Natural killer cell (primary cell): ENCODE measurements around the gene CDKAL1. TPM values are rescaled to one million over a fixed set of nuclear protein-coding genes. Genes with fewer than 3 reads are reported as not detected.

Source experiments
- ATAC-seq, 3 donors: fragments of 150-1000 bp in 2 of 3; fragments of 200-7000 bp in 1 of 3; cut with Tn5 transposase; 1 replicate in 1 of 3; 2 replicates in 2 of 3; pipeline ENCODE4 v1.10.0; 2021; ENCODE audit warnings: mild to moderate bottlenecking in 2 of 3, moderate library complexity in 2 of 3
- DNase-seq, 2 donors: peaks; one replicate each; pipeline versions ENCODE4 v3.0.0 to v3.0.0-alpha.2; 2013 to 2021; ENCODE audit warnings: mixed read lengths in 1 of 2
- H3K27ac ChIP-seq: one replicate; pipeline ENCODE4 v1.5.1; 2013; ENCODE audit warnings: mild to moderate bottlenecking, low read length
- H3K27me3 ChIP-seq: one replicate; pipeline ENCODE4 v1.6.1; 2013; ENCODE audit warnings: low read length; ENCODE audit not compliant: control insufficient read depth, insufficient read depth
- H3K36me3 ChIP-seq: one replicate; pipeline ENCODE4 v1.6.1; 2013; ENCODE audit warnings: low read length; ENCODE audit not compliant: control insufficient read depth, insufficient read depth
- H3K4me1 ChIP-seq: one replicate; pipeline ENCODE4 v1.6.1; 2013; ENCODE audit warnings: low read length; ENCODE audit not compliant: control insufficient read depth, insufficient read depth
- H3K4me3 ChIP-seq: one replicate; pipeline ENCODE4 v1.5.1; 2013; ENCODE audit warnings: low read length
- H3K9me3 ChIP-seq: one replicate; pipeline ENCODE4 v1.6.1; 2013; ENCODE audit warnings: low read length; ENCODE audit not compliant: control insufficient read depth, insufficient read depth
- H3K27ac Mint-ChIP-seq, 2 donors: one replicate each; pipeline ENCODE4 v1.8.0; 2022; ENCODE audit warnings: mild to moderate bottlenecking in 2 of 2, mixed read lengths in 2 of 2, moderate library complexity in 1 of 2
- H3K27me3 Mint-ChIP-seq, 2 donors: one replicate each; pipeline ENCODE4 v1.8.0; 2022; ENCODE audit warnings: low read depth in 2 of 2, mixed read lengths in 2 of 2
- H3K36me3 Mint-ChIP-seq: one replicate; pipeline ENCODE4 v1.8.0; 2022; ENCODE audit warnings: mixed read lengths
- H3K4me1 Mint-ChIP-seq, 2 donors: one replicate each; pipeline ENCODE4 v1.8.0; 2022; ENCODE audit warnings: mixed read lengths in 2 of 2
- H3K4me3 Mint-ChIP-seq: one replicate; pipeline ENCODE4 v1.8.0; 2022; ENCODE audit warnings: mild to moderate bottlenecking, moderate library complexity, mixed read lengths
- H3K9me3 Mint-ChIP-seq, 2 donors: one replicate each; pipeline ENCODE4 v1.8.0; 2022; ENCODE audit warnings: mixed read lengths in 2 of 2
- WGBS: methylation state at CpG from one replicate; pipeline ENCODE4 v1.1.7; 2013; ENCODE audit warnings: missing lambda C conversion rate; ENCODE audit not compliant: insufficient coverage; 5-methylcytosine and 5-hydroxymethylcytosine counted together
- intact Hi-C: fragments of 100-400 bp; cut with micrococcal nuclease; formaldehyde crosslinking; loops from one replicate; pipeline ENCODE4 v1.14.2; 2022
- total RNA-seq, 4 donors: library from RNA; stranded (reverse); fragments of 120-200 nt in 1 of 4; gene quantifications; one replicate each; pipeline versions ENCODE4 v1.2.3 to v1.2.4, GENCODE V29; 2013 to 2022
- TF ChIP-seq, protein P1 (sequence below): fragments of 200-600 bp; IDR thresholded peaks from one replicate; pipeline ENCODE4 v1.8.0; 2022; ENCODE audit warnings: antibody characterized with exemption

CDKAL1 gene
- total RNA-seq, 3 donors from 2014 or later (not counting 1 experiment from before 2014, with no cell fraction given): 26.0 to 32.8 (median 28.9) TPM

- Mint-ChIP-seq H3K9me3 (no peaks in the 10 kb centered on the region), H3K27ac (no peak overlapping the region), H3K4me1 (peaks cover 13 to 17% of the 10 kb centered on the region in 2 donors), H3K36me3 (peaks cover 9% of the 10 kb centered on the region), H3K27me3 (no peaks in the 10 kb centered on the region), H3K4me3 (no peak overlapping the region)
- Histone ChIP-seq H3K27ac (no peak overlapping the region), H3K9me3 (no peaks in the 10 kb centered on the region), H3K4me3 (no peak overlapping the region), H3K36me3 (peaks cover 4% of the 10 kb centered on the region), H3K4me1 (no peaks in the 10 kb centered on the region), H3K27me3 (no peaks in the 10 kb centered on the region)
- 89% methylated on average over 1 of the region's 4 CpGs for WGBS
- TF ChIP-seq, protein P1, sequence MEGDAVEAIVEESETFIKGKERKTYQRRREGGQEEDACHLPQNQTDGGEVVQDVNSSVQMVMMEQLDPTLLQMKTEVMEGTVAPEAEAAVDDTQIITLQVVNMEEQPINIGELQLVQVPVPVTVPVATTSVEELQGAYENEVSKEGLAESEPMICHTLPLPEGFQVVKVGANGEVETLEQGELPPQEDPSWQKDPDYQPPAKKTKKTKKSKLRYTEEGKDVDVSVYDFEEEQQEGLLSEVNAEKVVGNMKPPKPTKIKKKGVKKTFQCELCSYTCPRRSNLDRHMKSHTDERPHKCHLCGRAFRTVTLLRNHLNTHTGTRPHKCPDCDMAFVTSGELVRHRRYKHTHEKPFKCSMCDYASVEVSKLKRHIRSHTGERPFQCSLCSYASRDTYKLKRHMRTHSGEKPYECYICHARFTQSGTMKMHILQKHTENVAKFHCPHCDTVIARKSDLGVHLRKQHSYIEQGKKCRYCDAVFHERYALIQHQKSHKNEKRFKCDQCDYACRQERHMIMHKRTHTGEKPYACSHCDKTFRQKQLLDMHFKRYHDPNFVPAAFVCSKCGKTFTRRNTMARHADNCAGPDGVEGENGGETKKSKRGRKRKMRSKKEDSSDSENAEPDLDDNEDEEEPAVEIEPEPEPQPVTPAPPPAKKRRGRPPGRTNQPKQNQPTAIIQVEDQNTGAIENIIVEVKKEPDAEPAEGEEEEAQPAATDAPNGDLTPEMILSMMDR: no peak
- intact Hi-C loops: no loop called here
- no peak for ATAC-seq
- DNase-seq: no peak
Measured at GRCh38 chr6:20582586-20583443, 48.6 kb downstream of the CDKAL1 start.

DNA sequence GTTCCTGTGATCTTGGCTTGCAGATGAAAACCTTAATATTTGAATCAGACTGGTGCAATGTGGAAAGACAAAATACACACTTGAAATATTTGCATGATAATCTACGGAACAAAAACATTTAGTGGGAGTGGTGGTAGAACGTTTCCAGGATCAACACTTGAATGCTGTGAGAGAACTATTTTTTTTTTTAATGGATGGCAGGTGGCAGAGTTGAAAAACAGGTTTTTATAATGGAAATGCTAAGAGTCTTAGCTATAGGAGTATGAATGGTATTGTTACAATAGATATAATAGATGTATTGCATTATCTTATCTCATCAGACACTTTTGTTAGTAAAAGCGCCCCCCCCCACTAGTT is 49.2 kb downstream of the CDKAL1 start:
- Histone ChIP-seq H3K4me3 (no peak overlapping the region), H3K27ac (no peak overlapping the region), H3K27me3 (no peaks in the 10 kb centered on the region), H3K9me3 (no peaks in the 10 kb centered on the region), H3K4me1 (no peaks in the 10 kb centered on the region), H3K36me3 (peaks cover 4% of the 10 kb centered on the region)
- H3K4me1 Mint-ChIP-seq: peaks cover 13 to 17% of the 10 kb centered on the region in 2 donors
- no peak overlapping the region for H3K4me3 Mint-ChIP-seq
- intact Hi-C loops: no loop called here
- 69% methylated on average over 2 of the region's 3 CpGs for WGBS
- no peaks in the 10 kb centered on the region for H3K9me3 Mint-ChIP-seq
- H3K27ac Mint-ChIP-seq: no peak overlapping the region
- ATAC-seq (no peak), DNase-seq (no peak)
- TF ChIP-seq, protein P1: no peak
- H3K36me3 Mint-ChIP-seq: peaks cover 9% of the 10 kb centered on the region
- H3K27me3 Mint-ChIP-seq: no peaks in the 10 kb centered on the region

DNA sequence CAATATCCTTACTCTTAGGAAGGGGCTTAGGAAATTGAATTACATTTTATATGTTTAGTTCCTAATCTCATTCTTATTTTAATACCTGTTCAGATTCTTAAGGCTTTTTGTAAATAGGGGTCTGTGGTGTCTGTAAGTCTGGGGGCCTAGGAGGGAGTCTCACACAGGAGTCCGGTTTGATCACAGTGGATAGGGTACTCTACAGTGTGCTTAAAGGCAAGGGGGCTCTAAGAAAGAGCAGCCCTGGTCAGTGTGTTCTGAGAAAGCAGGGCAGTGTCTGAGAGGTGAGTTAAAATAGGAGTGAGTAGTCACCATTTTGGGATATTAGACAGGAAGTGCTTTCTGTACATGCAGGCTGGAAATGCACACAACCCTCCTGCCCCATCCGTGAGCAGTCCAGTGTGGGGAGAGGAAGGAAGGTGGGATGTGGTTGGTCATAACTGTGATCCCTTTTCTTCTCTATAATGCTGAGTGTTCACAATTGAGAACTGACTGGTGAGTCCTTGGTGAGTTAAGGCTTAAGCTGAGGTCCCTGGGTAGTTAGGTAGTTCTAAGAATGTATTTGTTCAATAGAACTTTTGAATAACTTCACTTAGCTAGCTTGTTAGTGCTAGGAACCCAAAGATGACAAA is 50.0 kb downstream of the CDKAL1 start:
- Histone ChIP-seq H3K36me3 (peaks cover 4% of the 10 kb centered on the region), H3K4me1 (no peaks in the 10 kb centered on the region), H3K27ac (no peak overlapping the region), H3K9me3 (no peaks in the 10 kb centered on the region), H3K4me3 (no peak overlapping the region), H3K27me3 (no peaks in the 10 kb centered on the region)
- Mint-ChIP-seq H3K36me3 (peaks cover 9% of the 10 kb centered on the region), H3K9me3 (no peaks in the 10 kb centered on the region), H3K27me3 (no peaks in the 10 kb centered on the region), H3K27ac (no peak overlapping the region), H3K4me1 (peaks cover 13 to 19% of the 10 kb centered on the region in 2 donors), H3K4me3 (no peak overlapping the region)
- WGBS: 75% methylated on average over 2 of the region's 2 CpGs
- intact Hi-C loops: no loop called here
- TF ChIP-seq, protein P1: no peak
- no peak for ATAC-seq
- DNase-seq: no peak
